ENCODE data around the gene BRD3. TPM values are rescaled to one million over a fixed set of nuclear protein-coding genes. Genes with fewer than 3 reads are reported as not detected.

BRD3 gene
- total RNA-seq, 1 experiment from 2014 or later: 57.5 TPM

DNA sequence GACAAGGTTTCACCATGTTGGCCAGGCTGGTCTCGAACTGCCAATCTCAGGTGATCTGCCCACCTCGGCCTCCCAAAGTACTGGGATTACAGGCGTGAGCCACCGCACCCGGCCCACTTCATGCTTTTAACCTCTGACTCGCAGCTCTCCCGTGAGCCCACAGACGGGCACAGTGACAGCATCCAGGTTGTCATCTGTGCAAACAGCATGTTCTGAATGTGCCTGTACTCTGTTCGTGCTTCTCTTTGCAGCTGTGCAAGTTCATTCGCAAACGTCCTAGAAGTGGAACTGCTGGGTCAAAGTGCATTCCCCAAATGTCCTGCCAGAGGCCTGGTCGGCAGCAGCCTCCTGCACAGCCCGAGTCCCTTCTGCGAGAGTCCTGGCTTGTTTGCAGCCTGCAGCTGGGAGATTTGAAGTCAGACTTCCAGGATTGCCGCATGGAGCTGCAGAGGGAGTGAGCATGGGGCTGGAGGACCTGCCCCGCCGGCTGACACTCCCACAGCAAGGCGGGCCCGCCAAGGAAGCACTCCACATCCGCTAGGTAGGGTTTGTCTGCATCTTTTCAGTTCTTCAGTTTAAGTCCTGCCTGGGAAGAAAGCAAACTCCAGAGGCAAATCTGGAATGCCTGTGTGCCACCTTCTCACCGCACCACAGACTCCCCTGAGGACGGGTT is 39.1 kb downstream of the BRD3 start:
- Histone ChIP-seq H3K36me3 (ENCODE audit: control insufficient read depth, insufficient read depth, low read length) (peaks cover 1% of the 10 kb centered on the region; the same call in 1 of the 2 replicates), H3K4me3 (ENCODE audit: low read depth, low read length) (no peak overlapping the region), H3K9me3 (no peaks in the 10 kb centered on the region), H3K4me1 (0 out of 2 replicates have a peak, but pooled peaks cover 4% of the 10 kb centered on the region), H3K27me3 (replicated peaks; ENCODE audit: control insufficient read depth, insufficient read depth, low read length) (no peaks in the 10 kb centered on the region)
- H3K27me3 Mint-ChIP-seq (ENCODE audit: insufficient read depth, unreplicated experiment): no peaks in the 10 kb centered on the region
- no peak for DNase-seq
- ChIA-PET POLR2A (no interaction called here), CTCF (no interaction called here)
- no peak for TF ChIP-seq CTCF (IDR thresholded peaks at IDR 0.05; ENCODE audit: insufficient read depth in 1 of 2, low read depth in 1 of 2, low read length in 1 of 2, severe bottlenecking in 1 of 2, unreplicated experiment in 1 of 2)
- H3K27ac Mint-ChIP-seq (ENCODE audit: unreplicated experiment): no peak overlapping the region
- no TSS peak for BruUV-seq (replicated peaks)
- no peaks in the 10 kb centered on the region for H3K9me3 Mint-ChIP-seq (ENCODE audit: unreplicated experiment)
- H3K4me1 Mint-ChIP-seq (ENCODE audit: low read depth, unreplicated experiment): no peaks in the 10 kb centered on the region
- H3K4me3 Mint-ChIP-seq (ENCODE audit: unreplicated experiment): no peak overlapping the region
- intact Hi-C loops (cut with micrococcal nuclease; ENCODE audit: unreplicated experiment): no loop called here
- peaks cover 44% of the 10 kb centered on the region for H3K36me3 Mint-ChIP-seq (ENCODE audit: insufficient read depth, unreplicated experiment)

GRCh38 chr9:134028076-134028475 is 39.8 kb downstream of the BRD3 start:
- no TSS peak for BruUV-seq (replicated peaks)
- TF ChIP-seq CTCF (IDR thresholded peaks at IDR 0.05; ENCODE audit: insufficient read depth in 1 of 2, low read depth in 1 of 2, low read length in 1 of 2, severe bottlenecking in 1 of 2, unreplicated experiment in 1 of 2): no peak
- peaks cover 1% of the 10 kb centered on the region; the same call in 1 of the 2 replicates for H3K36me3 ChIP-seq (ENCODE audit: control insufficient read depth, insufficient read depth, low read length)
- no peak overlapping the region for H3K4me3 ChIP-seq (ENCODE audit: low read depth, low read length)
- H3K4me1 Mint-ChIP-seq (ENCODE audit: low read depth, unreplicated experiment): no peaks in the 10 kb centered on the region
- POLR2A ChIA-PET: no interaction called here
- no peaks in the 10 kb centered on the region for H3K27me3 ChIP-seq (replicated peaks; ENCODE audit: control insufficient read depth, insufficient read depth, low read length)
- H3K36me3 Mint-ChIP-seq (ENCODE audit: insufficient read depth, unreplicated experiment): peaks cover 39% of the 10 kb centered on the region
- no peak overlapping the region for H3K4me3 Mint-ChIP-seq (ENCODE audit: unreplicated experiment)
- no peak for DNase-seq
- no peaks in the 10 kb centered on the region for H3K27me3 Mint-ChIP-seq (ENCODE audit: insufficient read depth, unreplicated experiment)
- H3K9me3 ChIP-seq: no peaks in the 10 kb centered on the region
- H3K9me3 Mint-ChIP-seq (ENCODE audit: unreplicated experiment): no peaks in the 10 kb centered on the region
- CTCF ChIA-PET: no interaction called here
- 0 out of 2 replicates have a peak, but pooled peaks cover 4% of the 10 kb centered on the region for H3K4me1 ChIP-seq
- no peak overlapping the region for H3K27ac Mint-ChIP-seq (ENCODE audit: unreplicated experiment)
- intact Hi-C loops (cut with micrococcal nuclease; ENCODE audit: unreplicated experiment): no loop called here

GRCh38 chr9:134027561-134027960 is 40.3 kb downstream of the BRD3 start:
- no peaks in the 10 kb centered on the region for H3K4me1 Mint-ChIP-seq (ENCODE audit: low read depth, unreplicated experiment)
- peaks cover 34% of the 10 kb centered on the region for H3K36me3 Mint-ChIP-seq (ENCODE audit: insufficient read depth, unreplicated experiment)
- intact Hi-C loops (cut with micrococcal nuclease; ENCODE audit: unreplicated experiment): no loop called here
- no peaks in the 10 kb centered on the region for H3K9me3 ChIP-seq
- TF ChIP-seq CTCF (IDR thresholded peaks at IDR 0.05; ENCODE audit: insufficient read depth in 1 of 2, low read depth in 1 of 2, low read length in 1 of 2, severe bottlenecking in 1 of 2, unreplicated experiment in 1 of 2): no peak
- no peaks in the 10 kb centered on the region for H3K9me3 Mint-ChIP-seq (ENCODE audit: unreplicated experiment)
- no peak overlapping the region for H3K4me3 ChIP-seq (ENCODE audit: low read depth, low read length)
- no peak overlapping the region for H3K4me3 Mint-ChIP-seq (ENCODE audit: unreplicated experiment)
- ChIA-PET POLR2A (no interaction called here), CTCF (no interaction called here)
- no TSS peak for BruUV-seq (replicated peaks)
- H3K27me3 ChIP-seq (replicated peaks; ENCODE audit: control insufficient read depth, insufficient read depth, low read length): no peaks in the 10 kb centered on the region
- no peak overlapping the region for H3K27ac Mint-ChIP-seq (ENCODE audit: unreplicated experiment)
- peaks cover 1% of the 10 kb centered on the region; the same call in 1 of the 2 replicates for H3K36me3 ChIP-seq (ENCODE audit: control insufficient read depth, insufficient read depth, low read length)
- no peak for DNase-seq
- H3K27me3 Mint-ChIP-seq (ENCODE audit: insufficient read depth, unreplicated experiment): no peaks in the 10 kb centered on the region
- H3K4me1 ChIP-seq: 0 out of 2 replicates have a peak, but pooled peaks cover 4% of the 10 kb centered on the region
